Trophoblast cell (in vitro differentiated cells and primary cell): Measurements from ENCODE around the gene COL11A2.

Source experiments
- DNase-seq, 2 donors: peaks; one replicate each; pipeline ENCODE4 v3.0.0-alpha.2; 2016
- H2AFZ ChIP-seq: 2 replicates; pipeline ENCODE4 v1.6.1; 2013; ENCODE audit warnings: low read length, moderate library complexity, mild to moderate bottlenecking; ENCODE audit not compliant: insufficient read depth, poor library complexity
- H2AK5ac ChIP-seq: 2 replicates; pipeline ENCODE4 v1.6.1; 2013; ENCODE audit warnings: mild to moderate bottlenecking, low read length
- H2BK120ac ChIP-seq: 2 replicates; pipeline ENCODE4 v1.6.1; 2013; ENCODE audit warnings: low read length, mild to moderate bottlenecking, moderate library complexity; ENCODE audit not compliant: insufficient read depth, poor library complexity
- H2BK12ac ChIP-seq: 2 replicates; pipeline ENCODE4 v1.6.1; 2013; ENCODE audit warnings: mild to moderate bottlenecking, low read length, moderate library complexity
- H2BK5ac ChIP-seq: 2 replicates; pipeline ENCODE4 v1.6.1; 2013; ENCODE audit warnings: low read length, low read depth, moderate library complexity, mild to moderate bottlenecking; ENCODE audit not compliant: poor library complexity
- H3K14ac ChIP-seq: 2 replicates; pipeline ENCODE4 v1.6.1; 2013; ENCODE audit warnings: mild to moderate bottlenecking, low read length
- H3K18ac ChIP-seq: 2 replicates; pipeline ENCODE4 v1.6.1; 2013; ENCODE audit warnings: mild to moderate bottlenecking, low read length
- H3K23ac ChIP-seq: 2 replicates; pipeline ENCODE4 v1.6.1; 2013; ENCODE audit warnings: low read length
- H3K27ac ChIP-seq: 2 replicates; pipeline ENCODE4 v1.5.1; 2013; ENCODE audit warnings: low read depth, mild to moderate bottlenecking, inconsistent platforms, low read length, moderate library complexity
- H3K27me3 ChIP-seq: 2 replicates; pipeline ENCODE4 v1.6.1; 2013; ENCODE audit warnings: inconsistent platforms, mild to moderate bottlenecking, low read length, moderate library complexity; ENCODE audit not compliant: insufficient read depth
- H3K36me3 ChIP-seq, 2 experiments: 1 replicate in 1 of 2; 2 replicates in 1 of 2; pipeline ENCODE4 v1.6.1; 2013; ENCODE audit warnings: low read length in 2 of 2, mild to moderate bottlenecking in 2 of 2, moderate library complexity in 1 of 2; ENCODE audit not compliant: insufficient read depth in 2 of 2, control insufficient read depth in 1 of 2
- H3K4ac ChIP-seq: 2 replicates; pipeline ENCODE4 v1.6.1; 2013; ENCODE audit warnings: low read depth, mild to moderate bottlenecking, low read length, moderate library complexity
- H3K4me1 ChIP-seq, 2 experiments: 1 replicate in 1 of 2; 2 replicates in 1 of 2; pipeline ENCODE4 v1.6.1; 2013; ENCODE audit warnings: low read length in 2 of 2, mild to moderate bottlenecking in 2 of 2, moderate library complexity in 1 of 2; ENCODE audit not compliant: insufficient read depth in 2 of 2, control insufficient read depth in 1 of 2
- H3K4me2 ChIP-seq: 2 replicates; pipeline ENCODE4 v1.6.1; 2013; ENCODE audit warnings: inconsistent platforms, mild to moderate bottlenecking, low read length, moderate library complexity
- H3K4me3 ChIP-seq: 2 replicates; pipeline ENCODE4 v1.5.1; 2013; ENCODE audit warnings: mild to moderate bottlenecking, low read depth, low read length, inconsistent platforms
- H3K79me1 ChIP-seq: one replicate; pipeline ENCODE4 v1.6.1; 2013; ENCODE audit warnings: low read length
- H3K79me2 ChIP-seq: 2 replicates; pipeline ENCODE4 v1.6.1; 2013; ENCODE audit warnings: low read length, mild to moderate bottlenecking; ENCODE audit not compliant: control insufficient read depth, insufficient read depth, poor library complexity
- H3K9ac ChIP-seq: 2 replicates; pipeline ENCODE4 v1.6.1; 2013; ENCODE audit warnings: mild to moderate bottlenecking, low read length
- H3K9me3 ChIP-seq: 2 replicates; pipeline ENCODE4 v1.6.1; 2013; ENCODE audit warnings: low read depth, mild to moderate bottlenecking, control low read depth, inconsistent platforms, low read length; ENCODE audit not compliant: insufficient read depth
- H4K12ac ChIP-seq: 2 replicates; pipeline ENCODE4 v1.6.1; 2013; ENCODE audit warnings: low read depth, mild to moderate bottlenecking, low read length, moderate library complexity
- H4K8ac ChIP-seq: 2 replicates; pipeline ENCODE4 v1.6.1; 2013; ENCODE audit warnings: low read depth, mild to moderate bottlenecking, low read length, moderate library complexity
- H4K91ac ChIP-seq: one replicate; pipeline ENCODE4 v1.6.1; 2013; ENCODE audit warnings: low read depth, mild to moderate bottlenecking, low read length, moderate library complexity
- WGBS: extraction: QIAGEN DNeasy Blood & Tissue Kit; methylation state at CpG from one replicate; pipeline ENCODE4 v1.1.7; 2013; ENCODE audit warnings: missing lambda C conversion rate; ENCODE audit not compliant: insufficient read length, insufficient coverage; ENCODE audit errors: extremely low coverage; 5-methylcytosine and 5-hydroxymethylcytosine counted together

COL11A2 gene

DNA sequence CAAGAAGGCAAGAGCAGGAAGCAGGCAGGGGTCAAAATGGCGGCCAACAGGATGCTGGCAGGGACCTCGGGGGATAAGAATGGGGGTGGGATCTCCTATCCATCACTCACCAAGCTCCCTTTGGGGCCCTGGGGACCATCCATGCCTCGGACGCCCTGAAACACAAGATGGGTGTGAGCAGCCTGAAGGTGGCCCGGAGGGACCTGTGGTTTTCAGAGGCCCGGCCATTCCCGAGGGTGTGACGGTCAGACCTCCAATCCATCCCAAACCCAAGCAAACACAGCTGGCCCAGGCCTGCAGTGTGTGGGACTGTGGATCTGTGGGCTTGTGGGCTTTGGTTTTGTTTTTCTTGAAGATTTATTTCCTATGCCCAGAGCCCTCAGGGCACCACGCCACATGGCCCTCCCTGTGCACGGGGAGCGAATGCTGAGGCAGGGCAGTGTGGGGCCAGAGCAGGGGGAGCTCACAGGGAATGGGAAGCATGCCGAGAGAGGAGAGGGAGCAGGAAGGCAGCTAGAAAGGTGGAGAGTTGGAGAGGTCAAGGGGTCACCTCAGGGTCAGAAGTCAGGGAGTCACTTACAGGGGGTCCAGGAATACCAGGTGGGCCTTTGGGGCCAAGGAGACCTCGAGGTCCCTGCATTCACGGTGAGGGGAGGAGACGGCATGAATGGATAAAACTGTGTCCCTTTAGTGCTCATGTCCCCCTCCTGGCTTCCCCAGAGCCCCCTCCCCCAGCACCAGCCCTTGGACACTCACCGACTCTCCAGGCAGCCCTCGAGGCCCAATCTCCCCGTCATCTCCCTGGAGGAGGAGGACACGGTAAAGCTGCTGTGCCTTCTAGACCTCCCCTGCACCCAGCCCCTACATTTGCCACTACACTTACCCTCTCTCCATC, 14.5 kb downstream of the COL11A2 start:
- Histone ChIP-seq H2BK12ac (no peak overlapping the region), H3K23ac (no peak overlapping the region), H3K9me3 (no peaks in the 10 kb centered on the region), H2BK5ac (no peak overlapping the region), H3K14ac (no peak overlapping the region), H4K91ac (no peak overlapping the region), H4K12ac (no peak overlapping the region), H3K27me3 (no peaks in the 10 kb centered on the region), H3K79me2 (no peaks in the 10 kb centered on the region), H3K18ac (no peak overlapping the region), H2AK5ac (no peak overlapping the region), H3K4me1 (no peaks in the 10 kb centered on the region), H2AFZ (no peak overlapping the region), H3K36me3 (no peaks in the 10 kb centered on the region), H4K8ac (no peak overlapping the region), H2BK120ac (no peak overlapping the region), H3K4me2 (no peak overlapping the region), H3K27ac (no peak overlapping the region), H3K4ac (no peak overlapping the region), H3K4me3 (no peak overlapping the region), H3K9ac (no peak overlapping the region), H3K79me1 (no peaks in the 10 kb centered on the region)
- no CpG with 5 or more reads among the region's 19 CpGs for WGBS
- DNase-seq: no peak

DNA sequence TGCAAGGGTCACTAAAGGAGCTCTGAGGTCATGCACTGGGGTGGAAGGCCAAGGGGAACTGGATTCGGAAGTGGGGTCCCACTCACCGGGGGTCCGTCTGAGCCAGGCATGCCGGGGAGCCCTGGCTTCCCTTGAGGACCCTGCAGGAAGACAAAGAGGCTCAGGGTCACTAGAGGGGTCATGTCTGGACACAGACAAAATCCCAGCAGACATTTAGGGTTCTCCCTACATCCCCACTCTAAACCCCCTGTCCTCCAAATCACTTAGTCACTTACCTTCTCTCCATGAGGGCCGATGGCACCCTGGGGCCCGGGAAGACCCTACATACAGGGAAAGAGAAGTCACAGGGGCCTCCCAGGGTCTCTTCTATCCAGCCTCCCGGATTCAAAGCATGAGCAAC, 15.4 kb downstream of the COL11A2 start:
- H3K4me2 ChIP-seq: no peak overlapping the region
- WGBS: no CpG with 5 or more reads among the region's 7 CpGs

DNA sequence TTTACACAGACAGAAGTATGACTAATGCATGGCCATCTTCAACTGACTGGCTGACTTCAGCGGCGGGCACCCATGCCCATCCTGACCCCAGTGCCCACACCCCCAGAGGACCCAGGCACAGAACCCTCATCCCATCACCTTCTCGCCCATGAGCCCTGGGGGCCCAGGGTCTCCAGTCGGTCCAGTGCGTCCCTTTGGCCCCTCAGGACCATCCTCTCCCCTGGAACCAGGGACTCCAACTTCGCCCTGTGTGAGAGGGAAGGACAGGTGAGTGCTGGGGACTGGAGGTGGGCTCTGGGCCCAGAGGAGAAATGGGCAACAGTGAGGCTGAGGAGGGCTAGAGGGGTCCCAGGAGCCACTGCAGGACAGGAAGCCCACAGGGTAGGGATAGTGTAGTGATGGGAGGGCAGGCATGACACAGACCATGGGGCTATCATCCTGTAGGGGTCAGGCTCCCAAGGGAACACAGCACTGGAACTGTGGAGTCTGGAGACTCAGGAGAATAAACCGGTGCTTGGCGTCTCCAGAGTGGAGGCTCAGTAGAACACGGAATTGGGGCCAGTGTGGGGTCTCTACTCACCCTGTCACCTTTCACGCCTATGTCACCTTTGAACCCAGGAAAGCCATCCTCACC, 16.7 kb downstream of the COL11A2 start:
- Histone ChIP-seq H3K36me3 (no peaks in the 10 kb centered on the region), H2AK5ac (no peak overlapping the region), H3K4ac (no peak overlapping the region), H3K79me2 (no peaks in the 10 kb centered on the region), H3K18ac (no peak overlapping the region), H3K27me3 (no peaks in the 10 kb centered on the region), H3K27ac (no peak overlapping the region), H4K8ac (no peak overlapping the region), H2BK120ac (no peak overlapping the region), H3K14ac (no peak overlapping the region), H2AFZ (no peak overlapping the region), H2BK12ac (no peak overlapping the region), H3K4me2 (no peak overlapping the region), H3K23ac (no peak overlapping the region), H3K79me1 (no peaks in the 10 kb centered on the region), H3K4me1 (no peaks in the 10 kb centered on the region), H3K9ac (no peak overlapping the region), H4K91ac (no peak overlapping the region), H4K12ac (no peak overlapping the region), H3K9me3 (no peaks in the 10 kb centered on the region), H2BK5ac (no peak overlapping the region), H3K4me3 (no peak overlapping the region)
- no peak for DNase-seq
- WGBS: no CpG with 5 or more reads among the region's 10 CpGs

More for the DNA sequence above, 15.4 kb downstream of the COL11A2 start:
- no peaks in the 10 kb centered on the region for H3K36me3 ChIP-seq
- H3K23ac ChIP-seq: no peak overlapping the region
- no peaks in the 10 kb centered on the region for H3K79me2 ChIP-seq
- H4K12ac ChIP-seq: no peak overlapping the region
- no peaks in the 10 kb centered on the region for H3K4me1 ChIP-seq
- no peak overlapping the region for H3K27ac ChIP-seq
- DNase-seq: no peak
- no peak overlapping the region for H3K14ac ChIP-seq
- no peak overlapping the region for H2AK5ac ChIP-seq
- no peak overlapping the region for H3K4me3 ChIP-seq
- no peak overlapping the region for H3K9ac ChIP-seq
- no peak overlapping the region for H3K4ac ChIP-seq
- no peak overlapping the region for H2BK5ac ChIP-seq
- H3K9me3 ChIP-seq: no peaks in the 10 kb centered on the region
- H3K18ac ChIP-seq: no peak overlapping the region
- no peaks in the 10 kb centered on the region for H3K27me3 ChIP-seq
- H4K8ac ChIP-seq: no peak overlapping the region
- no peaks in the 10 kb centered on the region for H3K79me1 ChIP-seq
- no peak overlapping the region for H2BK12ac ChIP-seq
- no peak overlapping the region for H2AFZ ChIP-seq
- no peak overlapping the region for H4K91ac ChIP-seq
- no peak overlapping the region for H2BK120ac ChIP-seq

DNA sequence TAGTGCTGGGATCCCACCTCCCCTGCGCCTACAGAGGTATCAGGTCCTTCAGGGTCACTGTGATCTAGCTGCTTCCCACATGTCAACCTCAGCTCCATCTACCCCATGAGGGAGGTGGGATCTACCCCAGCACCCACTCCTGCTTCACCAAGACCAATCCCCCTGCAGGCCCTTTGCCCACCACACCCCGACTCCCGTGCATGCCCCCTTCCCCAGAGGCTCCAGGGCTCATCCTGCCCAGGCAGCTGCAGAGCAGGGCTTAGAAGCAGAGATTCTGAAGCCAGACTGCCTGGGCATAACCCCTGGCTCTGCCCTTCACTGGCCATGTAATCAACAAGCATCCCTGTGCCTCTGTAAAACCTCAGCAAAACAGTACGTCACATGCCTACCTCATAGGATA, 17.5 kb downstream of the COL11A2 start:
- Histone ChIP-seq H3K9ac (no peak overlapping the region), H4K91ac (no peak overlapping the region), H4K12ac (no peak overlapping the region), H2BK120ac (no peak overlapping the region), H3K27me3 (no peaks in the 10 kb centered on the region), H3K18ac (no peak overlapping the region), H4K8ac (no peak overlapping the region), H2BK12ac (no peak overlapping the region), H3K79me2 (no peaks in the 10 kb centered on the region), H3K4me1 (no peaks in the 10 kb centered on the region), H2AFZ (no peak overlapping the region), H3K23ac (no peak overlapping the region), H2AK5ac (no peak overlapping the region), H3K27ac (no peak overlapping the region), H3K14ac (no peak overlapping the region), H3K4me2 (no peak overlapping the region), H3K9me3 (no peaks in the 10 kb centered on the region), H3K36me3 (no peaks in the 10 kb centered on the region), H3K79me1 (no peaks in the 10 kb centered on the region), H2BK5ac (no peak overlapping the region), H3K4me3 (no peak overlapping the region), H3K4ac (no peak overlapping the region)
- DNase-seq: no peak
- no CpG with 5 or more reads among the region's 4 CpGs for WGBS
